CD4-positive, alpha-beta T cell (primary cell): ENCODE data around the gene WDR59. TPM values are rescaled to one million over a fixed set of nuclear protein-coding genes. Genes with fewer than 3 reads are reported as not detected.
"Not testable (repeated sequence)": the region's sequence is repeated elsewhere in the genome, so short reads cannot be mapped to it uniquely, and the experiment has no call there.

Experiments
- ATAC-seq: fragments of 200-7000 bp; cut with Tn5 transposase; one replicate; pipeline ENCODE4 v1.10.0; 2022; ENCODE audit warnings: mild to moderate bottlenecking; ENCODE audit not compliant: poor library complexity
- CTCF ChIA-PET: fragments of 350-600 bp; sonication (Branson Sonifier 250); formaldehyde crosslinking; loops from one replicate; lab custom pipeline; 2021; ENCODE audit warnings: antibody characterized with exemption, inconsistent platforms; lab: Charles Lee
- POLR2A ChIA-PET: fragments of 350-600 bp; sonication (Branson Sonifier 250); formaldehyde crosslinking; loops from one replicate; lab custom pipeline; 2021; ENCODE audit warnings: antibody characterized with exemption, inconsistent platforms; lab: Charles Lee
- DNase-seq, 14 experiments: peaks; one replicate each; pipeline ENCODE4 v3.0.0-alpha.2; 2013 to 2020; ENCODE audit warnings: mixed read lengths in 2 of 14
- H3K27ac ChIP-seq, 2 donors: one replicate each; pipeline versions ENCODE4 v1.5.1 to v1.7.0; 2013; ENCODE audit warnings: low read length in 2 of 2, low read depth in 1 of 2, mild to moderate bottlenecking in 1 of 2
- H3K27me3 ChIP-seq, 2 experiments: 1 replicate in 1 of 2; 2 replicates in 1 of 2; pipeline versions ENCODE4 v1.6.1 to v1.7.0; 2013; ENCODE audit warnings: low read length in 2 of 2, control low read depth in 1 of 2, mild to moderate bottlenecking in 1 of 2, moderate library complexity in 1 of 2; ENCODE audit not compliant: insufficient read depth in 2 of 2, control insufficient read depth in 1 of 2
- H3K36me3 ChIP-seq: one replicate; pipeline ENCODE4 v1.6.1; 2013; ENCODE audit warnings: low read length, control low read depth; ENCODE audit not compliant: insufficient read depth
- H3K4me1 ChIP-seq: one replicate; pipeline ENCODE4 v1.6.1; 2013; ENCODE audit warnings: low read length, control low read depth; ENCODE audit not compliant: insufficient read depth
- H3K4me3 ChIP-seq: one replicate; pipeline ENCODE4 v1.5.1; 2013; ENCODE audit warnings: mild to moderate bottlenecking, low read length, moderate library complexity
- H3K9me3 ChIP-seq, 2 experiments: 1 replicate in 1 of 2; 2 replicates in 1 of 2; pipeline versions ENCODE4 v1.6.1 to v1.7.0; 2013; ENCODE audit warnings: low read length in 2 of 2, mild to moderate bottlenecking in 2 of 2, control low read depth in 1 of 2, moderate library complexity in 1 of 2; ENCODE audit not compliant: control insufficient read depth in 1 of 2, insufficient read depth in 1 of 2
- H3K27ac Mint-ChIP-seq: one replicate; pipeline ENCODE4 v1.8.0; 2020; ENCODE audit warnings: mixed read lengths
- H3K27me3 Mint-ChIP-seq: one replicate; pipeline ENCODE4 v1.8.0; 2021; ENCODE audit warnings: mixed read lengths
- H3K36me3 Mint-ChIP-seq: one replicate; pipeline ENCODE4 v1.8.0; 2021; ENCODE audit warnings: low read depth, mixed read lengths
- H3K4me1 Mint-ChIP-seq: one replicate; pipeline ENCODE4 v1.8.0; 2021; ENCODE audit warnings: low read depth, mixed read lengths
- H3K4me3 Mint-ChIP-seq: one replicate; pipeline ENCODE4 v1.8.0; 2020; ENCODE audit warnings: mild to moderate bottlenecking, mixed read lengths
- H3K9me3 Mint-ChIP-seq: one replicate; pipeline ENCODE4 v1.8.0; 2020; ENCODE audit warnings: mixed read lengths
- CTCF ChIP-seq: fragments of 200-600 bp; IDR thresholded peaks from one replicate; pipeline ENCODE4 v1.8.0; 2022; ENCODE audit warnings: antibody characterized with exemption, mild to moderate bottlenecking
- intact Hi-C, 2 experiments: fragments of 100-400 bp; cut with DNase I in 1 of 2; cut with micrococcal nuclease in 1 of 2; formaldehyde crosslinking; loops; one replicate each; pipeline versions ENCODE4 v1.15.1 to v1.9.0; 2023 to 2025; cut with DNase I, micrococcal nuclease
- total RNA-seq, 174 experiments: library from RNA in 2 of 174; stranded (reverse) in 2 of 174; gene quantifications; one replicate each; pipeline ENCODE4 v1.2.3 and lab custom pipeline; 2021 to 2026

The WDR59 gene
- total RNA-seq, 2 experiments from 2014 or later: 60.2 to 67.2 TPM

DNA sequence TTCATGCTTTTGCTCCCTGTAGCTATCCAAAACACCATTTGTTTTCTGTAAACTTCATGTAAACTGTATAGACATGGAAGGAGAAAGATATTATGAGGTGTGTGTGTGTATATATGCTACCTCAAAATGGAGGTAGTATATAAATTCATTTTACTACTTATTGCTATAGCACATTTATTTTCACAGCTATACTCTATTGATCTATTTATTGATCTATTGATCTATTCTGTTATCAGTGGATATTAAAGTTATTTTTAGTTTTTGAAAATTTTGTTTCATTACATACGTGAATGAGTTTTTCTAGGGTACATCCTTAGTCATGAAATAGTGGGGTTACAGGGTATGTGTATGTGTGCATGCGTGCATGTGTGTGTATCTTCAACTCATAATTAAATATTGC, 29.4 kb upstream of the WDR59 start:
- CTCF ChIA-PET: interaction anchor here (2.3 kb wide), 1 partner anchor 97 kb away, joined by 7 read pairs; no protein-coding TSS in a partner anchor
- H3K27me3 ChIP-seq: no peaks in the 10 kb centered on the region

DNA sequence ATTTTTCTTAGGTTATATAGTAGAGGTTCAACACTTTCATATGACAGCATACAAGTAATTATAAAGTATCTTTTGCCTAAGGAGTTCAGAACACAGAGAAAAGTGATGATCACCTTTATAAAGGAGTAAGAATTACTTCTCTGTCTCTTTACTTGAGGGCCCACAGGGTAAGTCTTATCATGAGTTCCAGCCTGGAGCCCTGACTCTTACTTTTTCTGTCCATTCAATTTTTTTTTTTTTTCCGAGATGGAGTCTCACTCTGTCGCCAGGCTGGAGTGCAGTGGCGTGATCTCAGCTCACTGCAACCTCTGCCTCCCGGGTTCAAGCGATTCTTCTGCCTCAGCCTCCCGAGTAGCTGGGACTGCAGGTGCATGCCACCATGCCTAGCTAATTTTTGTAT, 28.2 kb upstream of the WDR59 start:
- DNase-seq, H3K4me3 ChIP-seq, H3K9me3 Mint-ChIP-seq, H3K27me3 ChIP-seq, ATAC-seq, H3K36me3 Mint-ChIP-seq, H3K4me3 Mint-ChIP-seq, H3K9me3 ChIP-seq, H3K36me3 ChIP-seq, intact Hi-C loops, H3K27me3 Mint-ChIP-seq: not testable (repeated sequence)
- ChIA-PET POLR2A (interaction anchor here (0.9 to 2.5 kb wide), 4 partner anchors 14 to 62 kb away, joined by 3 to 9 read pairs (median 4); partner anchors contain the start of genes WDR59 and ZNRF1), CTCF (interaction anchor here (2.4 to 2.7 kb wide), 2 partner anchors 15 to 98 kb away, joined by 9 to 14 read pairs; partner anchors contain the start of gene ZNRF1)
- H3K4me1 Mint-ChIP-seq: peaks cover 32% of the 10 kb centered on the region
- peaks cover 17% of the 10 kb centered on the region for H3K4me1 ChIP-seq
- peak overlapping the region; percentile 70 for H3K27ac Mint-ChIP-seq
- peak overlapping the region in 1 of 2 donors; percentile 37 for H3K27ac ChIP-seq

More for the DNA sequence above, 29.4 kb upstream of the WDR59 start:
- no peak overlapping the region for H3K27ac Mint-ChIP-seq
- Histone ChIP-seq H3K27ac (no peak overlapping the region), H3K9me3 (no peaks in the 10 kb centered on the region), H3K36me3 (no peaks in the 10 kb centered on the region), H3K4me1 (peaks cover 17% of the 10 kb centered on the region), H3K4me3 (no peak overlapping the region)
- no peak overlapping the region for H3K4me3 Mint-ChIP-seq
- peaks cover 35% of the 10 kb centered on the region for H3K4me1 Mint-ChIP-seq
- no peaks in the 10 kb centered on the region for H3K27me3 Mint-ChIP-seq
- ATAC-seq (no peak), DNase-seq (no peak)
- POLR2A ChIA-PET: no interaction called here
- no peaks in the 10 kb centered on the region for H3K9me3 Mint-ChIP-seq
- no peaks in the 10 kb centered on the region for H3K36me3 Mint-ChIP-seq
- intact Hi-C loops: no loop called here
- TF ChIP-seq CTCF: no peak

DNA sequence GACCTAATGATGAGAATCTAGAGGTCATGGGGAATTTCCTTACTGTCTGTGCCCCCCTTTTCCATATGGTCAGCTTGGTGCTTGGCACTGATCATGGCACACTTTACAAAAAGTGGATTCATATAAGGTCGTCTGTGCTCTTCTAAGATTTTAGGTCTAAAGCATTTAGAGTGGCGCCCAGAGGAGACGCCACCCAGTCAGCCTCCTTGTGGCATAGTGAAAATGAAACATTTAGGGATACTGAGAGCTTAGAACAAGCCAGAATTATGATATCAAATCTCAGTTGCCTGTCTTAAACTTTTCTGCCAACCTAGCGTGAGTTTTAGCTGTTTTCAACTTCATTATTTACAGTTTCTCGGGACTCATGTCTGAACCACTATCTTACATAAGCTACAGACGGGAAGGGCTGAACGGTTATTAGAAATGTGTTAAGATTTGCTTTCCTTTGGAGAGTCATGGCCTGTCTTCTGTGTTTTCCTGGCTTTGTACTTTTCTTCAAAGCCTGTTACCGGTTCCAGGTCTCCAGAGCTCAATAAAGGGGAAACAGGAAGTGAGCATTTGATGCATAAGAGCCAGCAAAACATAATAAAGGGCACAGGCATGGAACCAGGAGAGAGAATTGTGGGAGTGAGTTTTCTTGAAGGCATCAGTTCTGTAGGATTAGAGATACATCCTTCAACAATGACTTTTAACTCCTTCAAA, 27.6 kb upstream of the WDR59 start:
- CTCF ChIA-PET: interaction anchor here (1.0 to 2.7 kb wide), 3 partner anchors 14 to 99 kb away, joined by 4 to 14 read pairs (median 9); partner anchors contain the start of gene ZNRF1
- peak; percentile 33 for ATAC-seq
- intact Hi-C loops: no loop called here
- peaks cover 27% of the 10 kb centered on the region for H3K4me1 Mint-ChIP-seq
- H3K36me3 ChIP-seq: no peaks in the 10 kb centered on the region
- POLR2A ChIA-PET: interaction anchor here (0.6 to 2.5 kb wide), 5 partner anchors 14 to 313 kb away, joined by 3 to 9 read pairs (median 3); partner anchors contain the start of genes WDR59 and ZNRF1
- no peaks in the 10 kb centered on the region for H3K27me3 Mint-ChIP-seq
- H3K4me3 Mint-ChIP-seq: peak overlapping the region; percentile 11
- DNase-seq: peak in 2 of 14 experiments; percentile 26 to 27
- peak overlapping the region; percentile 15 to 37 for H3K27ac ChIP-seq
- peaks cover 17% of the 10 kb centered on the region for H3K4me1 ChIP-seq
- no peaks in the 10 kb centered on the region for H3K36me3 Mint-ChIP-seq
- no peaks in the 10 kb centered on the region for H3K9me3 Mint-ChIP-seq
- no peak for TF ChIP-seq CTCF
- no peaks in the 10 kb centered on the region for H3K27me3 ChIP-seq
- H3K27ac Mint-ChIP-seq: peak overlapping the region; percentile 70
- peak overlapping the region; percentile 15 for H3K4me3 ChIP-seq
- H3K9me3 ChIP-seq: no peaks in the 10 kb centered on the region
